GM12892 (cell line): ENCODE results near the gene CD160.

Experiments
- POLR2A ChIP-seq: IDR thresholded peaks from 2 replicates; pipeline ENCODE4 v1.6.1; 2011; ENCODE audit warnings: low read depth, low read length, control low read depth
- POLR2AphosphoS5 ChIP-seq: IDR thresholded peaks from 2 replicates; pipeline ENCODE4 v1.6.1; 2011; ENCODE audit warnings: low read depth, low read length, control low read depth
- TAF1 ChIP-seq: IDR thresholded peaks from 2 replicates; pipeline ENCODE4 v1.6.1; 2011; ENCODE audit warnings: low read depth, mild to moderate bottlenecking, control low read depth, low read length, borderline replicate concordance

GRCh38 chr1:145692785-145693443, 26.4 kb upstream of the CD160 start:
- TF ChIP-seq POLR2A = no peak
- no peak for TF ChIP-seq TAF1
- TF ChIP-seq POLR2AphosphoS5 = no peak
